GM12875 (cell line): Measurements from ENCODE around the gene DYNC1I1.

Experiments
- H3K4me3 ChIP-seq: one replicate; pipeline ENCODE4 v1.5.1; 2011; ENCODE audit warnings: low read depth, low read length, control low read depth
- CTCF ChIP-seq: IDR thresholded peaks from 2 replicates; pipeline ENCODE4 v1.5.1; 2011; ENCODE audit warnings: low read depth, mild to moderate bottlenecking, control low read depth, inconsistent platforms, low read length, moderate library complexity, borderline replicate concordance; ENCODE audit not compliant: insufficient read depth

DYNC1I1 gene

GRCh38 chr7:95906851-95907250 lies 134.5 kb downstream of the DYNC1I1 start:
- H3K4me3 ChIP-seq, result no peak overlapping the region
- TF ChIP-seq CTCF, result no peak

- no peak overlapping the region for H3K4me3 ChIP-seq
- TF ChIP-seq CTCF, result no peak
Observed at GRCh38 chr7:95907337-95907736, 135.0 kb downstream of the DYNC1I1 start.

GRCh38 chr7:95908499-95908898 lies 136.1 kb downstream of the DYNC1I1 start:
- no peak for TF ChIP-seq CTCF
- no peak overlapping the region for H3K4me3 ChIP-seq

GRCh38 chr7:95910341-95910740 lies 138.0 kb downstream of the DYNC1I1 start:
- no peak overlapping the region for H3K4me3 ChIP-seq
- no peak for TF ChIP-seq CTCF

- no peak overlapping the region for H3K4me3 ChIP-seq
- TF ChIP-seq CTCF, result no peak
Observed at GRCh38 chr7:95915731-95916130, 143.4 kb downstream of the DYNC1I1 start.

GRCh38 chr7:95916573-95917297 lies 144.4 kb downstream of the DYNC1I1 start:
- no peak overlapping the region for H3K4me3 ChIP-seq
- peak; percentile 69 for TF ChIP-seq CTCF

- TF ChIP-seq CTCF, result no peak
- no peak overlapping the region for H3K4me3 ChIP-seq
Observed at GRCh38 chr7:95917634-95918033, 145.3 kb downstream of the DYNC1I1 start.
